Activated B cell treated with CpG ODN at 0.5 μM for 24 hours (primary cell): ENCODE data around the gene XKR3. TPM values are rescaled to one million over a fixed set of nuclear protein-coding genes. Genes with fewer than 3 reads are reported as not detected.
A peak's percentile ranks its signal among the peaks of the same experiment; 100 is the strongest.
"Not testable (repeated sequence)": the region's sequence is repeated elsewhere in the genome, so short reads cannot be mapped to it uniquely, and the experiment has no call there.

ENCODE experiments used
- ATAC-seq: fragments of 200-7000 bp; cut with Tn5 transposase; one replicate; pipeline ENCODE4 v1.10.0; 2021; ENCODE audit warnings: low read depth, mild to moderate bottlenecking, moderate library complexity
- CTCF ChIA-PET: fragments of 350-600 bp; sonication (Branson Sonifier 250); formaldehyde crosslinking; loops from one replicate; lab custom pipeline; 2021; ENCODE audit warnings: antibody characterized with exemption; lab: Charles Lee
- POLR2A ChIA-PET: fragments of 350-600 bp; sonication (Branson Sonifier 250); formaldehyde crosslinking; loops from one replicate; lab custom pipeline; 2021; ENCODE audit warnings: antibody characterized with exemption; lab: Charles Lee
- DNase-seq: peaks from one replicate; pipeline ENCODE4 v3.0.0; 2022
- H3K27ac Mint-ChIP-seq: one replicate; pipeline ENCODE4 v1.8.0; 2020; ENCODE audit warnings: mixed read lengths
- H3K27me3 Mint-ChIP-seq: one replicate; pipeline ENCODE4 v1.8.0; 2021; ENCODE audit warnings: mixed read lengths
- H3K36me3 Mint-ChIP-seq: one replicate; pipeline ENCODE4 v1.8.0; 2021; ENCODE audit warnings: low read depth, mixed read lengths
- H3K4me1 Mint-ChIP-seq: one replicate; pipeline ENCODE4 v1.8.0; 2021; ENCODE audit warnings: mixed read lengths
- H3K4me3 Mint-ChIP-seq: one replicate; pipeline ENCODE4 v1.8.0; 2020; ENCODE audit warnings: mild to moderate bottlenecking, mixed read lengths
- H3K9me3 Mint-ChIP-seq: one replicate; pipeline ENCODE4 v1.8.0; 2020; ENCODE audit warnings: mixed read lengths
- intact Hi-C: fragments of 100-400 bp; cut with micrococcal nuclease; formaldehyde crosslinking; loops from one replicate; pipeline ENCODE4 v1.15.1; 2024
- total RNA-seq: library from RNA; stranded (reverse); gene quantifications from 2 replicates; pipeline ENCODE4 v1.2.3, GENCODE V29; 2022
- TF ChIP-seq, protein P1 (sequence below): fragments of 200-600 bp; IDR thresholded peaks from one replicate; pipeline ENCODE4 v1.8.0; 2022; ENCODE audit warnings: antibody characterized with exemption, mild to moderate bottlenecking

Gene XKR3
- total RNA-seq, result 0.13 TPM in 1 of 2 replicates, not detected in the other

- peak within 1 kb of the TSS; percentile 60 for H3K27ac Mint-ChIP-seq
- no peaks in the 10 kb centered on the region for H3K36me3 Mint-ChIP-seq
- TF ChIP-seq, protein P1, sequence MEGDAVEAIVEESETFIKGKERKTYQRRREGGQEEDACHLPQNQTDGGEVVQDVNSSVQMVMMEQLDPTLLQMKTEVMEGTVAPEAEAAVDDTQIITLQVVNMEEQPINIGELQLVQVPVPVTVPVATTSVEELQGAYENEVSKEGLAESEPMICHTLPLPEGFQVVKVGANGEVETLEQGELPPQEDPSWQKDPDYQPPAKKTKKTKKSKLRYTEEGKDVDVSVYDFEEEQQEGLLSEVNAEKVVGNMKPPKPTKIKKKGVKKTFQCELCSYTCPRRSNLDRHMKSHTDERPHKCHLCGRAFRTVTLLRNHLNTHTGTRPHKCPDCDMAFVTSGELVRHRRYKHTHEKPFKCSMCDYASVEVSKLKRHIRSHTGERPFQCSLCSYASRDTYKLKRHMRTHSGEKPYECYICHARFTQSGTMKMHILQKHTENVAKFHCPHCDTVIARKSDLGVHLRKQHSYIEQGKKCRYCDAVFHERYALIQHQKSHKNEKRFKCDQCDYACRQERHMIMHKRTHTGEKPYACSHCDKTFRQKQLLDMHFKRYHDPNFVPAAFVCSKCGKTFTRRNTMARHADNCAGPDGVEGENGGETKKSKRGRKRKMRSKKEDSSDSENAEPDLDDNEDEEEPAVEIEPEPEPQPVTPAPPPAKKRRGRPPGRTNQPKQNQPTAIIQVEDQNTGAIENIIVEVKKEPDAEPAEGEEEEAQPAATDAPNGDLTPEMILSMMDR, result no peak
- ChIA-PET CTCF (no interaction called here), POLR2A (interaction anchor here (0.6 kb wide), 1 partner anchor 18 kb away, joined by 9 read pairs; no protein-coding TSS in a partner anchor)
- no peak for DNase-seq
- no peaks in the 10 kb centered on the region for H3K27me3 Mint-ChIP-seq
- H3K9me3 Mint-ChIP-seq, result peaks cover 5% of the 10 kb centered on the region
- peak; percentile 71 for ATAC-seq
- intact Hi-C loops, result loop anchor here (2.0 kb wide), 1 partner anchor 34 kb away; no protein-coding TSS in a partner anchor
- H3K4me3 Mint-ChIP-seq, result peak within 1 kb of the TSS; percentile 68
- peaks cover 21% of the 10 kb centered on the region for H3K4me1 Mint-ChIP-seq
Observed at GRCh38 chr22:16824716-16825687, at the start of gene XKR3. Gene XKR3 (minus strand): TSS chr22:16825411. CDS start chr22:16808073, 17,338 bp downstream.

GRCh38 chr22:16869640-16870039 is 44.4 kb upstream of the XKR3 start:
- DNase-seq, H3K4me3 Mint-ChIP-seq, H3K27ac Mint-ChIP-seq, H3K36me3 Mint-ChIP-seq, CTCF ChIA-PET, intact Hi-C loops, H3K27me3 Mint-ChIP-seq, POLR2A ChIA-PET, H3K9me3 Mint-ChIP-seq, ATAC-seq, H3K4me1 Mint-ChIP-seq: not testable (repeated sequence)

- intact Hi-C loops, result no loop called here
- ChIA-PET CTCF (no interaction called here), POLR2A (no interaction called here)
- no peak for DNase-seq
- TF ChIP-seq, protein P1, result no peak
- Mint-ChIP-seq H3K27me3 (peaks cover 1% of the 10 kb centered on the region), H3K4me1 (no peaks in the 10 kb centered on the region), H3K9me3 (no peaks in the 10 kb centered on the region), H3K36me3 (no peaks in the 10 kb centered on the region), H3K27ac (no peak overlapping the region), H3K4me3 (no peak overlapping the region)
- ATAC-seq, result no peak
Observed at GRCh38 chr22:16866167-16866566, 41.0 kb upstream of the XKR3 start.

DNA sequence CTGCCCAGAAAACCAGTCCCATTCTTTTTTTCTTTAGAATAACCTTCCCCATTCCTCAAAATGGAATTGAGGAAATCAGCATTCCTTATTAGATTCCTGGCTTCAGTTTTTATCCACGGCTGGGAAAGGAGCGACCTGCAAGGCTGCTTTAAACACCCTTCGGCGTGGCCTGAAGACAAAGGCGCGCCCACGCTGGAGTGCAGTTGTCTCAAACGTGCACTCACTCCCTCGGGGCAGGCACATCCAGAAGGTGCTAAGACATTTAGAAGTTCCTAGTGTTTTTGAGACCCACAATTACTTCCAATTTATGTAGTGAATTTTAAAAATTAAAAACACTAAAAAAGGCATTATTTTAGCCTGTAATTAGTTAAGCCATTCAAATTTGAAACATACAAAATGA is 31.6 kb upstream of the XKR3 start:
- H3K27ac Mint-ChIP-seq, H3K4me1 Mint-ChIP-seq, POLR2A ChIA-PET, H3K36me3 Mint-ChIP-seq, H3K4me3 Mint-ChIP-seq, H3K27me3 Mint-ChIP-seq, DNase-seq, intact Hi-C loops, H3K9me3 Mint-ChIP-seq, ATAC-seq, CTCF ChIA-PET: not testable (repeated sequence)

DNA sequence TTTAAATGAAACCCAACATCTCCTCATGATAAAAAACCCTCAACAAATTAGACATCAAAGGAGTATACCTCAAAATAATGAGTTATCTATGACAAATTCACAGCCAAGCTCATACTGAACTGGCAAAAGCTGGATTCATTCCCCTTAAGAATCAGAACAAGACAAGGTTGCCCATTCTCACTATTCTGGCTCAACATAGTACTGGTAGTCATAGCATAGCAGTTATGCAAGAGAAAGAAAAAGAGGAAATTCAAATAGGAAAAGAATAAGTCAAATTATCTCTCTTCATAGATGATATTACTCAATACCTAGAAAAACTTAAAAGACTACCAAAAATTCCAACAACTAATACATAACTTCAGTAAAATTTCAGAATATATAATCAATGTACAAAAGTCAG is 29.4 kb upstream of the XKR3 start:
- peaks cover 3% of the 10 kb centered on the region for H3K27me3 Mint-ChIP-seq
- no peaks in the 10 kb centered on the region for H3K4me1 Mint-ChIP-seq
- no peak overlapping the region for H3K27ac Mint-ChIP-seq
- ChIA-PET CTCF (no interaction called here), POLR2A (no interaction called here)
- intact Hi-C loops, result no loop called here
- no peaks in the 10 kb centered on the region for H3K36me3 Mint-ChIP-seq
- TF ChIP-seq, protein P1, result no peak
- ATAC-seq (no peak), DNase-seq (no peak)
- no peaks in the 10 kb centered on the region for H3K9me3 Mint-ChIP-seq
- H3K4me3 Mint-ChIP-seq, result no peak overlapping the region

GRCh38 chr22:16851268-16851996 is 26.2 kb upstream of the XKR3 start:
- H3K4me1 Mint-ChIP-seq, POLR2A ChIA-PET, DNase-seq, H3K27ac Mint-ChIP-seq, H3K36me3 Mint-ChIP-seq, CTCF ChIA-PET, ATAC-seq, H3K9me3 Mint-ChIP-seq, H3K4me3 Mint-ChIP-seq, intact Hi-C loops, H3K27me3 Mint-ChIP-seq: not testable (repeated sequence)
